ENCODE measurements around the gene GRK1. TPM values are rescaled to one million over a fixed set of nuclear protein-coding genes. Genes with fewer than 3 reads are reported as not detected.

GRK1 gene
- total and polyA plus RNA-seq, 2 experiments from 2014 or later: not detected

- Mint-ChIP-seq H3K27ac (peak overlapping the region; percentile 34), H3K4me1 (peaks cover 24% of the 10 kb centered on the region), H3K36me3 (ENCODE audit: low read depth) (peaks cover 22% of the 10 kb centered on the region), H3K27me3 (ENCODE audit: insufficient read depth, low read depth, poor library complexity) (peaks cover 8% of the 10 kb centered on the region), H3K4me3 (no peak overlapping the region), H3K9me3 (no peaks in the 10 kb centered on the region)
- Histone ChIP-seq H3K27ac (ENCODE audit: low read depth) (no peak overlapping the region), H3K4me3 (no peak overlapping the region), H3K4me2 (no peak overlapping the region), H3K79me2 (replicated peaks; ENCODE audit: insufficient read depth) (peaks cover 59% of the 10 kb centered on the region), H3K9me2 (ENCODE audit: insufficient read depth) (no peaks in the 10 kb centered on the region), H2AFZ (no peak overlapping the region), H3K27me3 (ENCODE audit: insufficient read depth) (no peaks in the 10 kb centered on the region), H3K36me3 (ENCODE audit: insufficient read depth) (no peaks in the 10 kb centered on the region), H4K20me1 (replicated peaks; ENCODE audit: insufficient read depth) (peaks cover 8% of the 10 kb centered on the region), H3K4me1 (ENCODE audit: insufficient read depth) (peaks cover 10% of the 10 kb centered on the region; the same call in 1 of the 2 replicates), H3F3A (replicated peaks; ENCODE audit: low read depth) (0 out of 2 replicates have a peak, but pooled peaks cover 3% of the 10 kb centered on the region)
- ATAC-seq: no peak
- DNase-seq (ENCODE audit: low spot score): no peak
- TF ChIP-seq EZH2phosphoT487 (IDR thresholded peaks at IDR 0.05; ENCODE audit: unreplicated experiment) (no peak), JUNB (IDR thresholded peaks at IDR 0.05; ENCODE audit: unreplicated experiment) (no peak), REST (IDR thresholded peaks at IDR 0.05; ENCODE audit: unreplicated experiment) (no peak), ZNF114 (CRISPR knock-in tag; IDR thresholded peaks at IDR 0.05) (no peak), STAT1 (IDR thresholded peaks at IDR 0.05; ENCODE audit: unreplicated experiment) (no peak), ZNF331 (CRISPR knock-in tag; IDR thresholded peaks at IDR 0.05; ENCODE audit: low read depth) (no peak), ZNF462 (CRISPR knock-in tag; IDR thresholded peaks at IDR 0.05) (no peak), EZH2 (IDR thresholded peaks at IDR 0.05; ENCODE audit: low read depth, unreplicated experiment) (no peak), CTCF (conservative IDR thresholded peaks at IDR 0.05; ENCODE audit: low read depth in 2 of 2) (no peak)
These were observed 49.1 kb upstream of the GRK1 start for GRCh38 chr13:113617961-113618360.

All from GM23338 (cell line).